Adrenal gland (tissue), 12 donors: Measurements from ENCODE around the gene SSC5D. TPM values are rescaled to one million over a fixed set of nuclear protein-coding genes. Genes with fewer than 3 reads are reported as not detected.

Experiments
- DNase-seq, 7 donors: peaks; one replicate each; pipeline ENCODE4 v3.0.0-alpha.2; 2019 to 2020
- H3K27ac ChIP-seq, 5 donors: fragments of 200-600 bp; sonication (generic) in 4 of 5; 1 replicate in 3 of 5; 2 replicates in 2 of 5; pipeline versions ENCODE4 v1.5.1 to v1.8.0; 2016 to 2020; ENCODE audit warnings: mild to moderate bottlenecking in 1 of 5
- H3K27me3 ChIP-seq: fragments of 200-600 bp; 2 replicates; pipeline ENCODE4 v1.8.0; 2021
- H3K36me3 ChIP-seq, 2 donors: fragments of 200-600 bp; replicated peaks in 1 of 2; 1 replicate in 1 of 2; 2 replicates in 1 of 2; pipeline versions ENCODE4 v1.5.1 to v1.8.0; 2018 to 2022
- H3K4me1 ChIP-seq, 2 donors: fragments of 200-600 bp; replicated peaks in 1 of 2; 1 replicate in 1 of 2; 2 replicates in 1 of 2; pipeline versions ENCODE4 v1.5.1 to v1.8.0; 2018 to 2021
- H3K4me3 ChIP-seq, 4 donors: fragments of 200-600 bp; sonication (generic) in 3 of 4; one replicate each; pipeline ENCODE4 v1.5.1; 2016 to 2018
- H3K9me3 ChIP-seq, 3 donors: fragments of 200-600 bp; sonication (generic) in 1 of 3; replicated peaks in 1 of 3; 1 replicate in 2 of 3; 2 replicates in 1 of 3; pipeline versions ENCODE4 v1.5.1 to v1.8.0; 2016 to 2021
- POLR2A ChIP-seq, 2 donors: fragments of 450-650 bp; IDR thresholded peaks; one replicate each; pipeline ENCODE4 v1.6.1; 2017; ENCODE audit warnings: antibody characterized with exemption in 2 of 2, mild to moderate bottlenecking in 2 of 2, moderate library complexity in 1 of 2
- WGBS, 4 donors: extraction: QIAGEN DNeasy Blood & Tissue Kit in 2 of 4; methylation state at CpG; one replicate each; pipeline versions ENCODE4 v1.1.5 to v1.1.7; 2013 to 2017; 5-methylcytosine and 5-hydroxymethylcytosine counted together
- intact Hi-C, 2 donors: fragments of 100-400 bp; cut with DNase I; formaldehyde crosslinking; loops; one replicate each; pipeline versions ENCODE4 v1.14.1 to v1.15.0; 2022 to 2023
- polyA plus RNA-seq, 3 donors: library from polyadenylated mRNA; stranded (reverse); fragments of 200-250 nt in 2 of 3; fragments of 350-450 nt in 1 of 3; fragmentation: Illumina TruSeq in 1 of 3; extraction: RNeasy Lipid Tissue Mini Kit (QIAGEN cat#74804) in 1 of 3; gene quantifications; one replicate each; pipeline ENCODE4 v1.2.3, GENCODE V29; 2013 to 2014
- total RNA-seq, 9 donors: library from RNA; depleted of rRNA in 4 of 9; stranded (reverse); fragments of >200 nt in 4 of 9; fragments of 120-200 nt in 1 of 9; fragmentation: NEBNext Ultra II Directional in 1 of 9; extraction: Animal tissue kit (Norgen Biotek cat#: 25700) in 1 of 9; gene quantifications; one replicate each; pipeline versions ENCODE4 v1.1.0 to v1.2.4, GENCODE V29; 2013 to 2023
- TF ChIP-seq, protein P1 (sequence below), 6 experiments: fragments of 450-650 bp in 4 of 6; fragments of 200-600 bp in 2 of 6; sonication (generic) in 1 of 6; IDR thresholded peaks; 1 replicate in 5 of 6; 2 replicates in 1 of 6; pipeline versions ENCODE4 v1.5.1 to v1.8.0; 2016 to 2021; ENCODE audit warnings: antibody characterized with exemption in 6 of 6, mild to moderate bottlenecking in 2 of 6, moderate library complexity in 1 of 6
- donor health status: healthy with polysubstance abuse.
- donor health status: Bipolar disorder and iron deficiency.
- donor health status: DM: yes; HTN: yes; CAD: no.
- donor health status: DM: no; HTN: no; CAD: no.
- donor health status: DM: no; HTN: no; CAD: no.
- donor health status: DM: yes; HTN: yes; CAD: no.

SSC5D gene
- total and polyA plus RNA-seq, 12 donors: 0.33 to 10.0 (median 4.4) TPM

DNA sequence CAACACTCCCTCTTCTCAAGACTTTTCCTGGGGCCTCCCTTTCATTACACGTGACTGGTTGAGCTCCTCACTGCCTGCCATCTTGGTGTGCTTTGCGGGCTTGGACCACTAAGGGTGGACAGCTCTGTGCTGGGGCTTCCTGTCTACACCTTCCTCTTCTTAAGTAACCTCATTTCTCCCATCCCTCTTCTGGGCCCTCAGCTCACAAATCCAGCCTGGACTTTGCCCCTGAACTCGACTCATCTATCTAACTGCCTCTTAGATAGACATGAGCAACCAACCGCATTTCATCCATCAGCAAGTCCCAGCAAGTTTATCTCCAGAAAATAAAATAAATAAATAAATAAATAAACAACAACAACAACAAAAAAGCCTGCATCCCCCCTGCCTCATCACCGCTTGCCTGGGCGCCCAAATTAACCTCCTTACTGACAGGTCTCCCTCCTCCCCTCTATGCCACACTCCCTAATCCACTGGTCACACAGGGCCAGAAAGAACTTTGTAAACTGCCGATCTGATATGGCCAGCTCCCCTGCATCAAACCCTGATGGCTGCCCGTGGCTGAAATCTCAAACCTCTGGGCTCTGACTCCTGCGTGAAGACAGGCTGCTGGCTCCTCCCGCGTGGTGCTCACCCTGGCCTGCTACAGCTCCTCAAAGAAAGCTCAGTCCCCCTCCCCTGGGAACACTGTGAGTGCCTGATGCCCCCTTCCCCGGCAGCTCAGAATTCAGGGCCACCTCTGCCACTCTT is 34.5 kb upstream of the SSC5D start:
- Histone ChIP-seq H3K9me3 (no peaks in the 10 kb centered on the region), H3K4me3 (no peak overlapping the region), H3K36me3 (no peaks in the 10 kb centered on the region), H3K27me3 (peaks cover 21% of the 10 kb centered on the region), H3K4me1 (peaks cover 11% of the 10 kb centered on the region in 2 donors), H3K27ac (no peak overlapping the region)
- TF ChIP-seq, protein P1, sequence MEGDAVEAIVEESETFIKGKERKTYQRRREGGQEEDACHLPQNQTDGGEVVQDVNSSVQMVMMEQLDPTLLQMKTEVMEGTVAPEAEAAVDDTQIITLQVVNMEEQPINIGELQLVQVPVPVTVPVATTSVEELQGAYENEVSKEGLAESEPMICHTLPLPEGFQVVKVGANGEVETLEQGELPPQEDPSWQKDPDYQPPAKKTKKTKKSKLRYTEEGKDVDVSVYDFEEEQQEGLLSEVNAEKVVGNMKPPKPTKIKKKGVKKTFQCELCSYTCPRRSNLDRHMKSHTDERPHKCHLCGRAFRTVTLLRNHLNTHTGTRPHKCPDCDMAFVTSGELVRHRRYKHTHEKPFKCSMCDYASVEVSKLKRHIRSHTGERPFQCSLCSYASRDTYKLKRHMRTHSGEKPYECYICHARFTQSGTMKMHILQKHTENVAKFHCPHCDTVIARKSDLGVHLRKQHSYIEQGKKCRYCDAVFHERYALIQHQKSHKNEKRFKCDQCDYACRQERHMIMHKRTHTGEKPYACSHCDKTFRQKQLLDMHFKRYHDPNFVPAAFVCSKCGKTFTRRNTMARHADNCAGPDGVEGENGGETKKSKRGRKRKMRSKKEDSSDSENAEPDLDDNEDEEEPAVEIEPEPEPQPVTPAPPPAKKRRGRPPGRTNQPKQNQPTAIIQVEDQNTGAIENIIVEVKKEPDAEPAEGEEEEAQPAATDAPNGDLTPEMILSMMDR (IDR thresholded peaks at IDR 0.05): no peak
- no peak for TF ChIP-seq POLR2A (IDR thresholded peaks at IDR 0.05)
- WGBS, 4 donors: 94 to 95% (median 95%) methylated on average over 11 to 12 of the region's 12 CpGs
- no peak for DNase-seq
- intact Hi-C loops: no loop called here

DNA sequence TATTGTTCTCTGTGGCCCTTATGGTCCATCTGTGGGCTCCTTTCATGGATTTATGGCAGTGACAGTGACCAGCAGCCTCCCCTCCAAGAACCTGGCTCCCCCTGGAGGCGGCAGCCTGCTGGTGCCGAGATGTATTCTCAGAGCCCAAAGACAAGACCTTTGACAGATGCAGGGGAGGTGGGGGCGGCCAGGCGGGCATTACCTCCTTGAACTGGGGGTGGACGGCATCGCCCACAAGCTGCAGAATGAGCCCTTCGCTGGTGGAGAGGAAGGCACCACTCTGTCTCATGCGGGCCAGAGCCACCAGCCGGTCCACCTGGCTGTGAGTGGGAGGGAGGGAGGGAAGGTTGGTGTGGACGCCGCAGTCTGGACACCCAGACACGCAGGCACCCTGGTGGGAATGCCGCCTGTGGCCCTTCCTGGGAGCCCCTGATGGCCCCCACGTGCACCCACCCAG is 33.4 kb upstream of the SSC5D start:
- 77 to 82% (median 79%) methylated on average over 10 to 14 of the region's 14 CpGs for WGBS, 4 donors
- Histone ChIP-seq H3K36me3 (no peaks in the 10 kb centered on the region), H3K4me1 (peaks cover 11% of the 10 kb centered on the region in 2 donors), H3K27ac (no peak overlapping the region), H3K27me3 (peaks cover 15% of the 10 kb centered on the region), H3K9me3 (no peaks in the 10 kb centered on the region), H3K4me3 (no peak overlapping the region)
- intact Hi-C loops: no loop called here
- DNase-seq: peak in 2 of 7 donors; percentile 38 to 66
- TF ChIP-seq, protein P1 (IDR thresholded peaks at IDR 0.05): peak; percentile 24 to 57 (median 40)
- no peak for TF ChIP-seq POLR2A (IDR thresholded peaks at IDR 0.05)

DNA sequence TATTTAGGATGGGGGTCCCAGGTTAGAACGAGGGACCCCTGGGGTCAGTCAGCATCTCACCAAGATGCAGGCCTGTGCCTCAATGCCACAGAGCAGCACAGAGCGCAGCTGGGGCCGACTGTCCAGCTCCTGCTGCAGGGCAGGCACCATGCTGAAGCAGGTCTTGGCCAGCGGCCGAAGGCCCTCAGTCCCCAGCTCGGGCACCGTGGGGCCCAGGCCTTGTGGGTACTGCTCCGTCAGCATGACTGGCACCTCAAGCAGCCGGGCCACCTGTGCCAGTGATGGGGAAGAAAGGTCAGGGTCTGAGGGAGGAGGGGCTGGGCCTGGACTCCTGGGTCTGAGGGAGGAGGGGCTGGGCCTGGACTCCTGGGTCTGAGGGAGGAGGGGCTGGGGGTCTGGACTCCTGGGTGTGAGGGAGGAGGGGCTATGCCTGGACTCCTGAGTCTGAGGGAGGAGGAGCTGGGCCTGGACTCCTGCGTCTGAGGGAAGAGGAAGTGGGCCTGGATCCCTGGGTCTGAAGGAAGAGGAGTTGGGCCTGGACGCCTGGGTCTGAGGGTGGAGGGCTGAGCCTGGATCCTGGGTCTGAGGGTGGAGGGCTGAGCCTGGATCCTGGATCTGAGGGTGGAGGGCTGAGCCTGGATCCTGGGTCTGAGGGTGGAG is 32.5 kb upstream of the SSC5D start:
- H3K36me3 ChIP-seq: no peaks in the 10 kb centered on the region
- H3K4me1 ChIP-seq: peaks cover 15% of the 10 kb centered on the region in 2 donors
- intact Hi-C loops: no loop called here
- no peak for TF ChIP-seq POLR2A (IDR thresholded peaks at IDR 0.05)
- TF ChIP-seq, protein P1 (IDR thresholded peaks at IDR 0.05): no peak
- WGBS, 4 donors: 68 to 80% (median 74%) methylated on average over 10 to 11 of the region's 11 CpGs
- H3K27ac ChIP-seq: peak overlapping the region in 1 of 5 donors; percentile 68
- peaks cover 15% of the 10 kb centered on the region for H3K27me3 ChIP-seq
- DNase-seq: peak in 2 of 7 donors; percentile 32 to 69
- H3K4me3 ChIP-seq: no peak overlapping the region
- no peaks in the 10 kb centered on the region for H3K9me3 ChIP-seq

DNA sequence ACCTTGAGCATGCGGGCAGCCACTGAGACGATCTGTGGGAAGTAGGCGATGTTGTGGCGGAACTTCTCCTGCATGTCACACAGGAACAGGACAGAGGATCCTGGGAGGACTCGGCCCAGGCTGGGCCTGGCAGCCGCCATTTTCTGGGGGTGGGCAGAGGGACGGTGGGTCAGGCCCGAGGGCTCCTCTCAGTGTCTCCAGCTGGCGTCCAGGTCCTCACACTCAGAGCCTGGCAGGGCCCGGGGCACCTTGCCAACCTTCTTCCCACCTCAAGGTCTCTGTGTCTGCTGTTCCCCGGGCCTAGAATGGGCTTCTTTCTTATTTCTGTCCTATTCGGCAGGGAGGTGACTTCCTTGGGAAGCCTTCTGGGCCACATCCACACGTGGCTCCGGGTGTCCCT is 31.9 kb upstream of the SSC5D start:
- peaks cover 12% of the 10 kb centered on the region for H3K27me3 ChIP-seq
- intact Hi-C loops: no loop called here
- H3K27ac ChIP-seq: peak overlapping the region in 1 of 5 donors; percentile 68
- H3K4me3 ChIP-seq: no peak overlapping the region
- H3K36me3 ChIP-seq: no peaks in the 10 kb centered on the region
- TF ChIP-seq POLR2A (IDR thresholded peaks at IDR 0.05): no peak
- TF ChIP-seq, protein P1 (IDR thresholded peaks at IDR 0.05): no peak
- peak in 6 of 7 donors; percentile 64 to 81 (median 76) for DNase-seq
- WGBS, 4 donors: 61 to 66% (median 65%) methylated on average over 11 to 14 of the region's 14 CpGs
- H3K4me1 ChIP-seq: peaks cover 16 to 21% of the 10 kb centered on the region in 2 donors
- H3K9me3 ChIP-seq: no peaks in the 10 kb centered on the region
